GM12872 (cell line): Measurements from ENCODE around the gene ZNF674.

ENCODE experiments used
- CTCF ChIP-seq: IDR thresholded peaks from 3 replicates; pipeline ENCODE4 v1.5.1; 2011; ENCODE audit warnings: low read depth, mild to moderate bottlenecking, low read length, moderate library complexity; ENCODE audit not compliant: insufficient read depth

ZNF674 gene

GRCh38 chrX:46582325-46582724 lies 37.1 kb upstream of the ZNF674 start:
- no peak for TF ChIP-seq CTCF

- TF ChIP-seq CTCF = no peak
These were observed 35.4 kb upstream of the ZNF674 start for GRCh38 chrX:46580613-46581012.

GRCh38 chrX:46579250-46579649 lies 34.0 kb upstream of the ZNF674 start:
- no peak for TF ChIP-seq CTCF

GRCh38 chrX:46577221-46578005 lies 32.2 kb upstream of the ZNF674 start:
- no peak for TF ChIP-seq CTCF

- no peak for TF ChIP-seq CTCF
These were observed 31.2 kb upstream of the ZNF674 start for GRCh38 chrX:46576458-46576857.

- TF ChIP-seq CTCF = no peak
These were observed 30.8 kb upstream of the ZNF674 start for GRCh38 chrX:46575991-46576392.

GRCh38 chrX:46575586-46575985 lies 30.4 kb upstream of the ZNF674 start:
- no peak for TF ChIP-seq CTCF
